GM18867 (cell line): ENCODE data around the gene TRPV4.

Experiments
- ATAC-seq: cut with Tn5 transposase; IDR thresholded peaks from one replicate; pipeline ENCODE4 v1.9.1; 2021; ENCODE audit warnings: mild to moderate bottlenecking, moderate library complexity; ENCODE audit not compliant: unreplicated experiment

The TRPV4 gene

GRCh38 chr12:109764123-109764522 is 69.1 kb downstream of the TRPV4 start:
- ATAC-seq = no peak

DNA sequence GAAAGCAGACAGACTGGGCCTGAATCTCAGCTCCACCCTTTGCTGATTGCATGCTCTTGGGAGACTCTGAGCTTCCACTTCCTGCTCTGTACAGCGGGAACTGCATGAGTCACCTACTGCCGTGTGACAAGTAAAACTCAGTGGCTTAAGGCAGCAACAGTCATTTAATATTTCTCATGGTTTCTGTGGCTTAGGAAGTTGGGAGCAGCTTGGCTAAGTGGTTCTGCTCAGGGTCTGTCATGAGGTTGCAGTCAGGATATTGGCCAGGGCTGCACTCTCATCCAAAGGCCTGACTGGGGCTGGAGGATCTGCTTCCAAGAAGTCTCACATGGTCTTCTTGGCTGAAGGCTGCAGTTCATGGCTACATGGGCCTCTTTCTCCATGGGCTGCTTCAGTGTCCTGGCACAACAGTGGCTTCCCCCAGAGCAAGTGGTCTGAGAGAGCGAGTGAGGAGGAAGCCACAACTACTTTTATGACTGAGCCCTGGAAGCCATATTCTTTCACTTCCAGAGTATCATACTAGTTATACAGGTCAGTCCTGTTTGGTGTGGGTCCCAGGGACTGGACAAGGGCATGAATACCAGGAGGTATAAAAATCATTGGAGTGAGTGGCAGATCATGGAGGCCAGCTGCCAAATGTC is 69.9 kb downstream of the TRPV4 start:
- no peak for ATAC-seq

- no peak for ATAC-seq
Measured at GRCh38 chr12:109762673-109763191, 70.5 kb downstream of the TRPV4 start.

DNA sequence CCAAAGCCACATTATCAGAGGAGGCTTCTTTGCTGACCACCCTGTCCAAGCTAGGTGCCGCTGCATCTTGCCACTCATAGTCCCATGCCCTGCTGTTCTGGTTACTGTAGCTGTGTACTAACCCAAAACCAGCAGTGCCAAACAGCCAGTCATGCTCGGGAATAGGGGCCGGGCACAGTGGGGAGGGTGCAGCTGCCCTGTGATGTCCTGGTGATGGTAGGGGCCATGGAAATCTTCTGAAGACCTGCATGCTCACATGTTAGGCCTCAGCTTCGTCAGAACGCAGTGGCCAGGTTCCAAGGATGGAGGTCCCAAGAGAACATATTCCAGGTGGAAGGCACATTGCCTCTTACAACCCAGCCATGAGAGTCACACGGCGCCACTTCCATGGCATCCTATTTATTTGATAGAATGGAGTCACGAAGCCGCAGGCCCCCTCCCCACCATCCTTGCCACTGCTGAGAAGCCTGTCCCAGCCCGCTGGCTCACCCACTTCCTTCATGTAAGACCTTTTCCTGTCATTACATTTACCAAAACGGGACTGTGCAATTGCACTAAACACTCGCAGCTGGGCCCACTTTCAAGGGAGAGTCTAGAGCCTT is 71.0 kb downstream of the TRPV4 start:
- ATAC-seq = no peak

- no peak for ATAC-seq
Measured at GRCh38 chr12:109760930-109761921, 72.0 kb downstream of the TRPV4 start.

DNA sequence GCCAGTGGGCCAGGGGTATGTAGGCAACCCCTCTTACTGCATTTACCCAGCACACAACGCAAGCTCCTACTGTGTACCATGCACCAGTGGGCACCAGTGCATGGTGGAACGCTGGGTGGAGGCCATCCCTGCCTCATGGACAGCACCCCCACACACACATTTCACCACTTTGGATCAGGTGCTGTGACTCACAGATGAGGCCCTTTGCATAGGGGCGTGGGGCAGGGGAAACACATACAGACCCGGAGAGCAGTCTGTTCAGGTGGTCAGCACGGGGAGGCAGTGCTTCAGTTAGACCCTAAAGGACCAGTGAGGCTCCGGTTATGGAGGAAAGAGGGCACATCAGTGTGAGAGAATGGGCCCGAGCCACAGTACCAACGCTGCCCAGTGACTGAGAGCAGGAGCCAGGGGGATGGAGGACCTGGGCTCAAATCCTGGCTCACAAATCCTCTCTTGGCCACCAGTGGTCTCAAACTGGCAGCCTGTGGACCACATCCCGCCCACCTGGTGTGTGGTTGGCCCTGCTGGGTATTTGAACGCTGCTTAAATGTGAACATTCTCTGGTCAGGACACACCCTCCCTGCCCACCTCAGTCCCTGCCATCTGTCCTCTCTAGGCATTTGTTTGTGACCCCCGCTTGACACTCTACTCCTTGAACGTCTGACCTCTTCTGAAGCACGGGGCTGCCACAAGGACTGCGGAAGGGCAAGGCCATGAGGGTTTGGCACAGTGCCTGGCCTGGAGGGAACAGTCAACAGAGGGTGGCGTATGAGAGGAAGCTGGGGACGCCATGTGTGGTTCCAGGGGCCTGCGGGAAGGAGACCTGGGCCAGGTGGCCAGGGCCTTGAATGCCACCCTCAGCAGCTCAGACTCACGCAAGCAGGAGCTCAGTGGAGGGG is 72.9 kb downstream of the TRPV4 start:
- no peak for ATAC-seq

DNA sequence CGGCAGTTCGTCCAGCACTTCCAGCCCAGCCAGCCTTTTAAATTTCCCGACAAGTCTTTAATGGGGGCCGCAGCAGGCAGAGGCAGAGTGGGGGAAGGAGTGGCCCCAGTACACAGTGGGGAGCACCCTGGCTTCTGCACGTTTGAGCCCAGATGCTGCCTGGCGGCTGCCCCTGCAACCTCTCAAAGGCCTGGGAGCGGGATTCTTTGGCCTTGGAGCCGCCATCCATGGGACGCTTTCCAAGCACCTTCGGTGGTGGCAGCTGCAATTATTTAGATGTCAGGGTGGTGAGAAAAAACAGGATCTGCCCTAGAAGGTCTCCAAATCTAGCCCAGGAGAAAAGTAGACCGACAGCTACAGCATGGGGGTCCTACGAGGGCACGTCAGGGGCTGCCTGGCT is 73.6 kb downstream of the TRPV4 start:
- ATAC-seq = no peak

DNA sequence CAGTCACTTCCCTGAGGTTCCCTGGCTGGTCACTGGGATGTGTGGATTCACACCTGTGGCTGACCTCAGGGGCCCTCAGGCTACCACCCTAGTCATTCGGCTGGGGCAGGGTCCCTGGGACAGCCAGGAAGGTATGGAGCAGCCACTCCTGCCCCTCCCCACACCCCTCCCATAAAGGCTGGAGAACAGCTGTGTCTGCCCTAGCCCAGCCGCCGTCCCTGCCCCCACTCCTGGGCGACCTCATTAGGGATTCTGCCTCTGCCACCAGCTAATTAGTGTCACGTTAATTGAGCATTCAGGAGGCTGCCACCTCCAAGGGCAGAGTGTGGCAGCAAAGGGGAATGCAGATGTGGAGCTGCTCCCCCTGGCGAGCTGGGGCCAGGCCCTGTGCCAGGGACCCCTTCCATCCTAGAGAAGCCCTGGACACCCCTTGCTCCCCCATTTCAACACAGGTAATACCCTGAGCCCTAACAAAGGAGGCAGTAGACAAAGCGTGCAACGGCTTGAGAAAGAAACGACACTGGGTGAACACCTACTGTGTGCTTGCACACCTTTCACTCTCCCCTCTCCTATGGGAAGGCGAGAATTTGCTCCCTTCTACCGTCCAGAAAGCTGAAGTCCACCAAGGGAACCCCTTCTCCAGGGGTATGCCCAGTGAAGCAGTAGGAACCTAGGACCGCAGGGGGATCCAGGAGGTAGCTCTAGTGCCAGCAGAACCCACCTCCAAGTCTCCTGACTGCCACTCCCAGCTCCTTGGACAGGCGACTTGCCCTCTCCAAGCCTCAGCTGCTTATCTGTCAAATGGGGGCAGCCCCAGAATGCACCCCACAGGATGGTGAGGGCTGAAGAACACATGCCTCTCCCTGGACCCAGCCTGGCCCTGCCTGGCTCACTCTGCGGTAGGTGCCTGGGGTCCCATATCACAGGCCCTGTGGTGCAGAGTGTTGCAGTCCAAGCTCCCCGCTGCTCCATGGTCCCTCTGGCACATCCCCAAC is 74.5 kb downstream of the TRPV4 start:
- no peak for ATAC-seq

GRCh38 chr12:109757671-109758265 is 75.4 kb downstream of the TRPV4 start:
- no peak for ATAC-seq

GRCh38 chr12:109756457-109756856 is 76.7 kb downstream of the TRPV4 start:
- no peak for ATAC-seq

DNA sequence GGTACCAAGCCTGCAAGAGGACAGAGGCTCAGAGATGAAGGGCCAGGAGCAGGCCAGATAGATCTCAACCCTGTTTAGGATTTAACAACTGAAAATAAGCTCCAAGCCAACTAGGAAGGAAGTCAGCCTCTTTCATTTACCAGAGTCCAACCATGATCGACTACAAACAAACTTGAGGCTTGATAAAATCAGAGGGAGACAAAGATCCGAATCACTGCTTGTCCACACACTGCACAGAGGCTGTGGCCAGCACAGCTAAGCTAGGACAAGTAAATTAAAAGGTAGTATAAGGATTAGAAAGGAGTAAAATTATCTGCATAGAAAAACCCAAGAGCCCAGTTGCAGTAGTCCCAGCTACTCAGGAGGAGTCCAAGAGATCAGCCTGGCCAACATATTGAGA is 79.2 kb downstream of the TRPV4 start:
- ATAC-seq = no peak

- ATAC-seq = no peak
Measured at GRCh38 chr12:109753054-109753401, 80.2 kb downstream of the TRPV4 start.

- ATAC-seq = no peak
Measured at GRCh38 chr12:109752117-109753053, 80.8 kb downstream of the TRPV4 start.

GRCh38 chr12:109744986-109745942 is 87.9 kb downstream of the TRPV4 start:
- ATAC-seq = no peak

- no peak for ATAC-seq
Measured at GRCh38 chr12:109744026-109744425, 89.2 kb downstream of the TRPV4 start.

DNA sequence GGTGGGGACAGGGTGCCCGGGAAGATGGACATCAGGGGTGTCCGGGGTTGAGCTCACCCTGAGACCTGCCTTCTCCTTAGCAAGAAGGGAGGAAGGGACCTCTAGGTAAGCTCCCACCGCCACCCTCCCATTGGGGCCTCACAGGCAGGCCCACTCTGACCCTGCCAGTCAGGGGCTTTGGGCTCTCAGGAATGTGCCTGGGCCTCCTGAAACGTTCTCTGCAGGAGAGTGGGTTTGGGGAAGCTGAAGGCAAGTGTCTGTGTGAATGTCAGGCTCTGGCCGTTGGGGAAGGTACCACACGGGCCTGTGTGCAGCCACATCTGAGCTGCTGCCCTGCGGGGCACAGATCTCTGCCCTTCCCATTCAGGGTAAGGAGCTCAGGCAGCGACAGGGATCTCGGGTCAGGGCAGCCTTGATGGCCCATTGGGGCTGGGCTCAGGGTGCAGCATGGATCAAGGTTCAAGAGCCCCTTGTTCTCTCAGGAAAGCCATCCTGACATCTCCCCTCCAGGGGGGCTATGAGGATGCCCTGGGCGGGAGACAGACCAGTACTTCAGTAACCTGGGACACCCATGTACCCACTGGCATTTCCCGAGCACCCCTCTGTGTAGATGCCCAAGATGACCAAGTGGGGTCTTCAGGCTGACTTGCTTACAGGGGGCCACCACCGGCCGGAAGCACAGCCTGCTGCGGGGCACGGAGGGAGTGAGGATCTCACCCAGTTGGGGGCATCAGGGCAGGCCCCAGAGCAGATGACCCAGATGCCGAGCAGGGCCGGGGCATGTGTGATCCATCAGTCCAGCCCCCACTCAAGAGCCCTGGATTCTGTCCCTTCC is 89.9 kb downstream of the TRPV4 start:
- ATAC-seq = no peak
